Tibial nerve (tissue), 4 donors: Measurements from ENCODE around the gene ELP6. TPM values are rescaled to one million over a fixed set of nuclear protein-coding genes. Genes with fewer than 3 reads are reported as not detected.
"Not testable (repeated sequence)": the region's sequence is repeated elsewhere in the genome, so short reads cannot be mapped to it uniquely, and the experiment has no call there.

Experiments
- DNase-seq, 2 donors: peaks; one replicate each; pipeline ENCODE4 v3.0.0-alpha.2; 2019; ENCODE audit warnings: low spot score in 2 of 2
- H3K27ac ChIP-seq, 4 donors: fragments of 200-600 bp; sonication (generic) in 3 of 4; one replicate each; pipeline ENCODE4 v1.5.1; 2017 to 2019; ENCODE audit warnings: mild to moderate bottlenecking in 1 of 4
- H3K27me3 ChIP-seq, 2 donors: fragments of 200-600 bp; sonication (generic) in 1 of 2; one replicate each; pipeline versions ENCODE4 v1.5.1 to v1.6.0; 2017 to 2019
- H3K36me3 ChIP-seq, 3 donors: fragments of 200-600 bp; sonication (generic); one replicate each; pipeline ENCODE4 v1.5.1; 2018 to 2019
- H3K4me1 ChIP-seq, 4 donors: fragments of 200-600 bp; sonication (generic) in 3 of 4; one replicate each; pipeline ENCODE4 v1.5.1; 2017 to 2019
- H3K4me3 ChIP-seq, 4 donors: fragments of 200-600 bp; sonication (generic) in 3 of 4; one replicate each; pipeline ENCODE4 v1.5.1; 2017 to 2019; ENCODE audit warnings: mild to moderate bottlenecking in 1 of 4, moderate library complexity in 1 of 4
- H3K9me3 ChIP-seq, 4 donors: fragments of 200-600 bp; sonication (generic) in 3 of 4; one replicate each; pipeline ENCODE4 v1.5.1; 2017 to 2019
- EP300 ChIP-seq, 2 donors: sonication (generic); formaldehyde crosslinking; IDR thresholded peaks; one replicate each; pipeline ENCODE4 v1.6.1; 2017; ENCODE audit warnings: antibody characterized with exemption in 2 of 2, mild to moderate bottlenecking in 1 of 2
- POLR2A ChIP-seq, 2 donors: fragments of 450-650 bp; IDR thresholded peaks; one replicate each; pipeline ENCODE4 v1.6.1; 2017; ENCODE audit warnings: antibody characterized with exemption in 2 of 2, mild to moderate bottlenecking in 2 of 2, moderate library complexity in 2 of 2
- WGBS, 2 donors: methylation state at CpG; one replicate each; pipeline ENCODE4 v1.1.5; 2018; 5-methylcytosine and 5-hydroxymethylcytosine counted together
- total RNA-seq, 4 donors: library from RNA; depleted of rRNA; stranded (reverse); fragments of >200 nt; gene quantifications; one replicate each; pipeline ENCODE4 v1.1.0, GENCODE V29; 2016
- TF ChIP-seq, protein P1 (sequence below), 5 experiments: fragments of 200-600 bp in 3 of 5; fragments of 450-650 bp in 2 of 5; sonication (generic) in 3 of 5; IDR thresholded peaks; one replicate each; pipeline ENCODE4 v1.5.1; 2016 to 2019; ENCODE audit warnings: antibody characterized with exemption in 5 of 5, mild to moderate bottlenecking in 3 of 5, moderate library complexity in 2 of 5

The ELP6 gene
- total RNA-seq, 4 donors from 2014 or later, result 19.9 to 25.5 (median 22.7) TPM

DNA sequence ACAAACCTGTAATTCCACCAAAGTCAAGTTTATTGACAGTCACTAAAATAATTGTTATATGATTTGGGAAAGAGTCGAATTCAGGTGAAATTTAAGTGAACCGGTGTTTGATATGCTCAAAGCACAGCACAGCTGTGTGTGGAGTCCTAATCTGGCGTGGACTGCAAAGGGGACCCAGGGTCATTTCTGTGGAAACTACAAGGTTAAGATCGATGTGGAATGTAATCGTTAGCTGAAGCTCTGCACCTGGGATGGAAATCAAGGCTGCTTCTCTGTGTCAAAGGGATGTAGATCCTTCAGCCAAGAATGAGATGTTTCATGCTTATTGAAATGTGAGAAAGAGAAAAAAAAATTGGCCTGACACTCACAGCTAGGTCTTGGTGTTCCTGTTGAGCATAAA is 1.6 kb upstream of the ELP6 start:
- DNase-seq, result no peak
- TF ChIP-seq EP300 (IDR thresholded peaks at IDR 0.05) (no peak), POLR2A (IDR thresholded peaks at IDR 0.05) (no peak)
- TF ChIP-seq, protein P1, sequence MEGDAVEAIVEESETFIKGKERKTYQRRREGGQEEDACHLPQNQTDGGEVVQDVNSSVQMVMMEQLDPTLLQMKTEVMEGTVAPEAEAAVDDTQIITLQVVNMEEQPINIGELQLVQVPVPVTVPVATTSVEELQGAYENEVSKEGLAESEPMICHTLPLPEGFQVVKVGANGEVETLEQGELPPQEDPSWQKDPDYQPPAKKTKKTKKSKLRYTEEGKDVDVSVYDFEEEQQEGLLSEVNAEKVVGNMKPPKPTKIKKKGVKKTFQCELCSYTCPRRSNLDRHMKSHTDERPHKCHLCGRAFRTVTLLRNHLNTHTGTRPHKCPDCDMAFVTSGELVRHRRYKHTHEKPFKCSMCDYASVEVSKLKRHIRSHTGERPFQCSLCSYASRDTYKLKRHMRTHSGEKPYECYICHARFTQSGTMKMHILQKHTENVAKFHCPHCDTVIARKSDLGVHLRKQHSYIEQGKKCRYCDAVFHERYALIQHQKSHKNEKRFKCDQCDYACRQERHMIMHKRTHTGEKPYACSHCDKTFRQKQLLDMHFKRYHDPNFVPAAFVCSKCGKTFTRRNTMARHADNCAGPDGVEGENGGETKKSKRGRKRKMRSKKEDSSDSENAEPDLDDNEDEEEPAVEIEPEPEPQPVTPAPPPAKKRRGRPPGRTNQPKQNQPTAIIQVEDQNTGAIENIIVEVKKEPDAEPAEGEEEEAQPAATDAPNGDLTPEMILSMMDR (IDR thresholded peaks at IDR 0.05), result no peak
- no peaks in the 10 kb centered on the region for H3K27me3 ChIP-seq
- peaks cover 0 to 7% (median 0%) of the 10 kb centered on the region in 3 donors for H3K36me3 ChIP-seq
- no peak overlapping the region for H3K4me3 ChIP-seq
- WGBS, 2 donors, result 82 to 83% methylated on average over 5 of the region's 5 CpGs
- H3K4me1 ChIP-seq, result peaks cover 0 to 13% (median 0%) of the 10 kb centered on the region in 4 donors
- H3K27ac ChIP-seq, result no peak overlapping the region
- no peaks in the 10 kb centered on the region for H3K9me3 ChIP-seq

DNA sequence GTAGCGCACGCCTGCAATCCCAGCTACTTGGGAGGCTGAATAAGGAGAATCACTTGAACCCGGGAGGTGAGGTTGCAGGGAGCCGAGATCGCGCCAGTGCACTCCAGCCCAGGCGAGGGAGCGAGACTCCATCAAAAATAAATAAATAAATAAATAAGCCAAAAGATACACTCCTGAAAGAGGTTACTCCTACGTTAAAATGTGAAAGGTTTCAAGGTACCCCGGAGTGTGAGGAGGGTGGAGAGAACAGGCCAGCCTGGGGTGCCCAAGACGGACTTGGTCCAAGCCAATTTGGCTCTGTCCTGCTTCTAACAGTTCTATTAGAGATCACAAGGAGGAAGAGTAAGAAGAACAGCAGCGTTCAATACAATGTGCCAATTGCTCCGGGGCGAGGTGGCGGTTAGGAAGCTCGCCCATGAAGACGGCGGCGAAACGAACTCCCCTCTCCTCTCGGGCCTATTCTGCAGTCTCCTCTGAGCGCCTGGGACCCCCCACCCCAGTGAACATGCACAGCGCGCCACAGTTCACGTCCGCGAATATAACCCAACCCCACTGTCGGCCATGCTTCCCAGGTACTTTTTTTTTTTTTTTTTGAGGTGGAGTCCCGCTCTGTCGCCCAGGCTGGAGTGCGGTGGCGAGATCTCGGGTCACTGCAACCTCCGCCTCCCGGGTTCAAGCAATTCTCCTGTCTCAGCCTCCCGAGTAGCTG is 942 bp downstream of the ELP6 start:
- TF ChIP-seq POLR2A (IDR thresholded peaks at IDR 0.05), result no peak
- no peak for TF ChIP-seq EP300 (IDR thresholded peaks at IDR 0.05)
- TF ChIP-seq, protein P1 (IDR thresholded peaks at IDR 0.05), result no peak

DNA sequence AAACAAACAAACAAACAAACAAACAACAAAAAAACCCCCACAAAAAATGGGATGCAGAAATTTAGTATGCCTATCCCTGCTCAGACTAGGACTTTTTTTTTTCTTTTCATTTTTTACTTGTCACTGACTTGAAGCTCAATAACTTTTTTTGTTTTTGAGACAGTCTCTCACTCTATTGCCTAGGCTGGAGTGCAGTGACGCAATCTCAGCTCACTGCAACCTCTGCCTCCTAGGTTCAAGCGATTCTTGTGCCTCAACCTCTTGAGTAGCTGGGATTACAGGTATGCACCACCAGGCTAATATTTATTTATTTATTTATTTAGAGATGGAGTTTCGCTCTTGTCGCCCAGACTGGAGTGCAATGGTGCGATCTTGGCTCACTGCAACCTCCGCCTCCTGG is 8.2 kb downstream of the ELP6 start:
- H3K9me3 ChIP-seq, H3K27me3 ChIP-seq, H3K4me1 ChIP-seq, H3K4me3 ChIP-seq, DNase-seq, H3K27ac ChIP-seq: not testable (repeated sequence)
- peaks cover 0 to 85% (median 6%) of the 10 kb centered on the region in 3 donors for H3K36me3 ChIP-seq
- 91 to 99% methylated on average over 6 of the region's 6 CpGs for WGBS, 2 donors

More for the DNA sequence above, 942 bp downstream of the ELP6 start:
- WGBS, 2 donors, result 20 to 21% methylated on average over 35 to 36 of the region's 36 CpGs
- no peaks in the 10 kb centered on the region for H3K9me3 ChIP-seq
- H3K4me1 ChIP-seq, result peaks cover 0 to 13% (median 0%) of the 10 kb centered on the region in 4 donors
- peak in 1 of 2 donors; percentile 22 for DNase-seq
- no peaks in the 10 kb centered on the region for H3K27me3 ChIP-seq
- peak overlapping the region; percentile 87 to 99 (median 92) for H3K27ac ChIP-seq
- peak overlapping the region; percentile 56 to 86 (median 66) for H3K4me3 ChIP-seq
- peaks cover 0 to 32% (median 0%) of the 10 kb centered on the region in 3 donors for H3K36me3 ChIP-seq

DNA sequence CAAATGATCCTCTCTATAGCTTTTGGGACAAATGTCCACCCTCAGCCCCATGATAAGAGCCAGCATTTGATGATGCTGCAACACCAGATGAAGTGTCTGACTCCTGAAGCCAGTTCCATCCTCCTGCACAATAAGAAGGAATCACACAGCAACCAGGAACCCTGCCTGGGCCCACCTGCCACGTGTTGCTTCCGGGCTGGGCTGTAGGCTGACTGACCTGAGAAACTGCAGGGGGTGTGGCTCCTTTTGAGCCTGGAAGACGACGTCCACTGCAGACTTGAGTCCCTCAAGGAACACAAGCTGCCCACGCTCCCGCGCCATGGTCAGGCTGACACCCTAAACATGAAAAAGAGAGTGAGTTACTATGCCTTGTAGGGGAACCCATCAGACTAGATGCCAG is 9.4 kb downstream of the ELP6 start:
- no peak for DNase-seq
- 86% methylated on average over 7 of the region's 7 CpGs for WGBS, 2 donors

DNA sequence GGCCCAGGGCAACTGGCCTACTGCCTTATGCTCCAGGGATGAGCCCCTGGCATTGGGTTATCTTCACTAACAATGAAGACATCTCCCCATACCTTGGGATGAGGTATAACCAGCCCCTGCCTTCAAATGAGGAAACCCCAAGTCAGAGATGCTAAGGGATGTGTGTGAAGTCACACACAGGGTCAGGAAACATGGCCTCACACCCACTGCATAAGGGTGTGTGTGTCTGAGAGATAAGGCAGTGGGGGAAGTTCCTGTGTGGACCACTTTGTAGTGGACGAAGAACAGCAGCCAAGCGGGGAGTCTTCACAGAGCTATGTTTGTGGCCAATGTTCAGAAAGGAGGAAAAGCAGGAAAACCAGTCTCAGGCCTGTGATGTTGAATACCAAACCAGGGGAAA is 10.5 kb downstream of the ELP6 start:
- no peaks in the 10 kb centered on the region for H3K27me3 ChIP-seq
- H3K27ac ChIP-seq, result no peak overlapping the region
- WGBS, 2 donors, result 81 to 89% methylated on average over 2 of the region's 2 CpGs
- H3K4me3 ChIP-seq, result no peak overlapping the region
- TF ChIP-seq EP300 (IDR thresholded peaks at IDR 0.05) (no peak), POLR2A (IDR thresholded peaks at IDR 0.05) (no peak)
- TF ChIP-seq, protein P1 (IDR thresholded peaks at IDR 0.05), result no peak
- H3K36me3 ChIP-seq, result peaks cover 0 to 84% (median 10%) of the 10 kb centered on the region in 3 donors
- H3K9me3 ChIP-seq, result no peaks in the 10 kb centered on the region
- DNase-seq, result no peak
- no peaks in the 10 kb centered on the region for H3K4me1 ChIP-seq

More for the DNA sequence above, 9.4 kb downstream of the ELP6 start:
- Histone ChIP-seq H3K4me1 (no peaks in the 10 kb centered on the region), H3K9me3 (no peaks in the 10 kb centered on the region), H3K36me3 (peaks cover 0 to 84% (median 6%) of the 10 kb centered on the region in 3 donors), H3K27me3 (no peaks in the 10 kb centered on the region), H3K27ac (no peak overlapping the region), H3K4me3 (no peak overlapping the region)
- TF ChIP-seq POLR2A (IDR thresholded peaks at IDR 0.05), result no peak
- no peak for TF ChIP-seq EP300 (IDR thresholded peaks at IDR 0.05)

DNA sequence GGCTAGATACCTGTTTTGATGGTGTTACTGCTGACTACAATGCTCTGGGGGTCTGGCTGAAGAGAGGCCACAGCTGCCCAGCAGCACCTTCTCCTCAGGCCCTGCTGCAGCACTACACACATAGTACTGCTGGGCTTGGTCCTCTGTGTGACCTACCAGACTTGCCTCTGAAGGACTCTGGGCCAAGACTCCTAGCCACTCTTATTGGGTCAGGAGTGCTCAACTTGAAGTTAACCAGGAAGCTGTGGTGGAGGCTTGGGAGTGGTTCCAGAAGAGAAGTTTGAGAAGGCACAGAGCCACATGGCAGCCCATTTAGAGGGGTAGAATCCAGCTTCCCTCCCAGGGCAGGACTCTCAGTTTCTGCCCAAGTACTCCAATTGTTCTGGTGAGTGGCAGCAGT is 16.6 kb downstream of the ELP6 start:
- Histone ChIP-seq H3K27ac (no peak overlapping the region), H3K27me3 (no peaks in the 10 kb centered on the region), H3K36me3 (peaks cover 0 to 88% (median 5%) of the 10 kb centered on the region in 3 donors), H3K9me3 (no peaks in the 10 kb centered on the region), H3K4me1 (no peaks in the 10 kb centered on the region), H3K4me3 (no peak overlapping the region)
- TF ChIP-seq, protein P1 (IDR thresholded peaks at IDR 0.05), result no peak
- TF ChIP-seq POLR2A (IDR thresholded peaks at IDR 0.05), result no peak
- DNase-seq, result no peak
